Suprapubic skin (tissue), 2 donors: Measurements from ENCODE around the gene MYEOV.

ENCODE experiments used
- EP300 ChIP-seq: sonication (generic); formaldehyde crosslinking; IDR thresholded peaks from one replicate; pipeline ENCODE4 v1.6.1; 2017; ENCODE audit warnings: antibody characterized with exemption
- POLR2A ChIP-seq, 2 donors: fragments of 450-650 bp; IDR thresholded peaks; one replicate each; pipeline ENCODE4 v1.6.1; 2017; ENCODE audit warnings: antibody characterized with exemption in 2 of 2, mild to moderate bottlenecking in 2 of 2, moderate library complexity in 2 of 2

DNA sequence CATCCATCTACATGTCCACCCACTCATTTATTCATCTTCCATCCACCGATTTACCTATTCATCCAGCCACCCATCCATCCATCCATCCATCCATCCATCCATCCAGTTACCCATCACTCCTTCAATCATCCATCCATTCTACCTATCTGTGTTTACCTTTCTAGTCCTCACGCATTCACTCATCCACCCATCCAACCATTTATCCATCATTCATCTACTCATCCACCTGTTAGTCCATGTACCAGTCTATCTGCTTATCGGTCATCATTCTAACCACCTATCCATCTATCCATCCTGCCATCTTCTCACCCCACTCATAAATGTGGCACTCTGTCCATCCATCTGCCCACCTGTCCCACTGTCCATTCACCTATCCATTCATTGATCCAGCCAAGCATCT is 21.9 kb upstream of the MYEOV start:
- TF ChIP-seq POLR2A (IDR thresholded peaks at IDR 0.05): no peak
- no peak for TF ChIP-seq EP300
